NOMO-1 treated with dmso at 0.1 percent for 144 hours (cell line): ENCODE measurements around the gene PGK2.

ENCODE experiments used
- DNase-seq: peaks from one replicate; lab custom pipeline; 2025; ENCODE audit not compliant: unreplicated experiment; lab: John Stamatoyannopoulos, UW

Gene PGK2

GRCh38 chr6:49736017-49736508, 51.0 kb downstream of the PGK2 start:
- DNase-seq: no peak
